ENCODE data around the gene HSPB3.

DNA sequence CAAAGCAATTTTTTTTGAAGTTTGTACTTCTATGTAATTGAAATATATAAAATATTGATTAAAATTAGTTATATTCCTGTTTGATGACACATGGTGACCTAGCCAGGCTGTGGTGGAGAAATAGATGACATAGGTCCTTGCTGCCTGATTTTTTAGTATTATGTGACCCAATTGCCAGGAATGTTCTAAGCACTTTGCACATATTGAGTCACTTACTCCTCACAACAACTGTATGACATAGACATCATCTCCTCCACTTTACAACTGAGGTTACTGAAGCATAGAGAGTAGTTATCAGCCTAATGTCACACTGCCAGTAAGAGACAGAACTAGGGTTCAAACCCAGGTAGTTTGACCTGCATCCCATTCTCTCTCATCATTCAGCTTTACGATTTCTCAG is 35.8 kb downstream of the HSPB3 start:
- TF ChIP-seq POLR2A (IDR thresholded peaks at IDR 0.05; ENCODE audit: low read length) (no peak), GATA1 (IDR thresholded peaks at IDR 0.05; ENCODE audit: low read depth, low read length) (no peak)
